CD4-positive, alpha-beta T cell treated with Interleukin-4 for 4 hours (primary cell): ENCODE results near the gene C2orf78.
"Not testable (repeated sequence)": the region's sequence is repeated elsewhere in the genome, so short reads cannot be mapped to it uniquely, and the experiment has no call there.

Source experiments
- DNase-seq: peaks from one replicate; pipeline ENCODE4 v3.0.0-alpha.2; 2020

C2orf78 gene

GRCh38 chr2:73783883-73784282, at the start of gene C2orf78:
TSS of gene C2orf78 (plus strand) at chr2:73784183. CDS start at chr2:73784310, 127 bp downstream.
- DNase-seq: not testable (repeated sequence)

GRCh38 chr2:73736378-73736777, 47.6 kb upstream of the C2orf78 start:
- no peak for DNase-seq

GRCh38 chr2:73736855-73737779, 46.9 kb upstream of the C2orf78 start, which contains the start of gene TPRKB:
TSS of gene TPRKB (minus strand) at chr2:73737345. CDS start at chr2:73734569, 2,776 bp downstream.
- peak; percentile 97 for DNase-seq

- DNase-seq: no peak
Measured at GRCh38 chr2:73739101-73739500, 44.9 kb upstream of the C2orf78 start.

GRCh38 chr2:73740767-73741166, 43.2 kb upstream of the C2orf78 start:
- no peak for DNase-seq

- DNase-seq: no peak
Measured at GRCh38 chr2:73746015-73746876, 37.7 kb upstream of the C2orf78 start.

- DNase-seq: no peak
Measured at GRCh38 chr2:73746877-73747208, 37.1 kb upstream of the C2orf78 start.

- DNase-seq: no peak
Measured at GRCh38 chr2:73749314-73749713, 34.7 kb upstream of the C2orf78 start.

GRCh38 chr2:73754332-73754731, 29.7 kb upstream of the C2orf78 start:
- not testable (repeated sequence) for DNase-seq

- no peak for DNase-seq
Measured at GRCh38 chr2:73759285-73759764, 24.7 kb upstream of the C2orf78 start.

- no peak for DNase-seq
Measured at GRCh38 chr2:73759904-73760303, 24.1 kb upstream of the C2orf78 start.

- DNase-seq: no peak
Measured at GRCh38 chr2:73762571-73762970, 21.4 kb upstream of the C2orf78 start.

GRCh38 chr2:73764945-73765344, 19.0 kb upstream of the C2orf78 start:
- no peak for DNase-seq

GRCh38 chr2:73766349-73766748, 17.6 kb upstream of the C2orf78 start:
- DNase-seq: no peak

- DNase-seq: no peak
Measured at GRCh38 chr2:73766994-73767393, 17.0 kb upstream of the C2orf78 start.

- no peak for DNase-seq
Measured at GRCh38 chr2:73770725-73771124, 13.3 kb upstream of the C2orf78 start.

- no peak for DNase-seq
Measured at GRCh38 chr2:73772819-73773218, 11.2 kb upstream of the C2orf78 start.

- DNase-seq: no peak
Measured at GRCh38 chr2:73776381-73776780, 7.6 kb upstream of the C2orf78 start.

GRCh38 chr2:73776869-73777519, 7.0 kb upstream of the C2orf78 start:
- no peak for DNase-seq

- not testable (repeated sequence) for DNase-seq
Measured at GRCh38 chr2:73778867-73779466, 5.0 kb upstream of the C2orf78 start.

- peak; percentile 97 for DNase-seq
Measured at GRCh38 chr2:73779467-73780236, 4.3 kb upstream of the C2orf78 start, which contains the start of gene DUSP11. TSS of gene DUSP11 (minus strand) at chr2:73780103. CDS start at chr2:73779974, 129 bp downstream.

GRCh38 chr2:73780237-73780582, 3.8 kb upstream of the C2orf78 start:
- no peak for DNase-seq
